Measurements from ENCODE around the gene SPATA20.

The SPATA20 gene

GRCh38 chr17:50548831-50549230, 1.9 kb downstream of the SPATA20 start:
- DNase-seq: no peak
- Histone ChIP-seq H2AFZ (ENCODE audit: low read length) (no peak overlapping the region), H3K9ac (ENCODE audit: low read length) (no peak overlapping the region), H3K27me3 (replicated peaks; ENCODE audit: insufficient read depth, low read length) (no peaks in the 10 kb centered on the region; the same call in 1 of the 2 replicates), H4K20me1 (ENCODE audit: insufficient read depth, low read length) (no peaks in the 10 kb centered on the region), H3K4me3 (ENCODE audit: low read length) (no peak overlapping the region), H3K4me2 (ENCODE audit: low read depth, low read length) (no peak overlapping the region), H3K79me2 (ENCODE audit: low read length) (no peaks in the 10 kb centered on the region), H3K27ac (ENCODE audit: low read length) (no peak overlapping the region), H3K4me1 (ENCODE audit: low read length) (peaks cover 9% of the 10 kb centered on the region), H3K9me2 (replicated peaks; ENCODE audit: insufficient read depth, low read length) (no peaks in the 10 kb centered on the region), H3F3A (ENCODE audit: insufficient read depth, low read length) (no peaks in the 10 kb centered on the region), H3K9me3 (replicated peaks; ENCODE audit: insufficient read depth, low read length) (no peaks in the 10 kb centered on the region), H3K36me3 (replicated peaks; ENCODE audit: insufficient read depth, low read length) (no peaks in the 10 kb centered on the region)
- no peak for TF ChIP-seq EZH2phosphoT487 (IDR thresholded peaks at IDR 0.05; ENCODE audit: low read length)
- TF ChIP-seq EZH2 (optimal IDR thresholded peaks at IDR 0.05; ENCODE audit: low read depth, low read length): no peak
- TF ChIP-seq CTCF (IDR thresholded peaks at IDR 0.05; ENCODE audit: low read length): no peak

DNA sequence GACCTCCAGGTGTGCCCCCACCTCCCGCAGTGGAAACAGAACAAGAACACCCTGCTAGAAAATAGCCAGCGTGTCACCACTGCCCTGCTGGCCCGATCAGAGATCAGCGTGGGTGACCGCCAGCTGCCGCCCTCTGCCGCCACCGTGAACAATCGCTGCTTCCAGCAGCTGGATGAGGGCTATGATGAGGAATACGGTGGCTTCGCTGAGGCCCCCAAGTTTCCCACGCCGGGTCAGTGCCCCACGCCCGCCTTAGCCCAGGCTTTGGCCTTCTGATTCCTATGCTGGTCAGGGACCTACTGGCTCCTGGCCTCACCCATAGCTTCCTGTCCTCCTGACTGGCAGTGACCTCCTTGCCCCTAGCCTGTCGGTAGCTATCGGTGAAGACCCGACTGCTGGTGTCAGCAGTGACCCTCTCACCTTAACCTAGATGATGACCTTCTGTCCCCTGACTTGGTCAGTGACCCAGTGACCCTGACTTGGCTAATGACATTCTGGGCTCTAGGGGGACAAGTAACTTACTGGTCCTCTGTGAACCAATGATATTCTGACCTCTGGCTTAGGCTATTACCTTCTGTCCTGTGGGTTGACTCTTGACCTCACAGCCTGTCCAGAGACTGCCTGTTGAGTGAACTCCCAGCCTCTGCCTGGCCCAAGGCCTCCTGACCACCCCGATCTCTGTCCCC, 2.4 kb downstream of the SPATA20 start:
- H3K9ac ChIP-seq (ENCODE audit: low read length): no peak overlapping the region
- no peaks in the 10 kb centered on the region; the same call in 1 of the 2 replicates for H3K27me3 ChIP-seq (replicated peaks; ENCODE audit: insufficient read depth, low read length)
- no peak for TF ChIP-seq CTCF (IDR thresholded peaks at IDR 0.05; ENCODE audit: low read length)
- no peak for TF ChIP-seq EZH2 (optimal IDR thresholded peaks at IDR 0.05; ENCODE audit: low read depth, low read length)
- no peaks in the 10 kb centered on the region for H3K79me2 ChIP-seq (ENCODE audit: low read length)
- no peak overlapping the region for H3K27ac ChIP-seq (ENCODE audit: low read length)
- peaks cover 9% of the 10 kb centered on the region for H3K4me1 ChIP-seq (ENCODE audit: low read length)
- no peaks in the 10 kb centered on the region for H4K20me1 ChIP-seq (ENCODE audit: insufficient read depth, low read length)
- DNase-seq: no peak
- no peaks in the 10 kb centered on the region for H3K9me2 ChIP-seq (replicated peaks; ENCODE audit: insufficient read depth, low read length)
- no peak overlapping the region for H3K4me2 ChIP-seq (ENCODE audit: low read depth, low read length)
- no peaks in the 10 kb centered on the region for H3K36me3 ChIP-seq (replicated peaks; ENCODE audit: insufficient read depth, low read length)
- H2AFZ ChIP-seq (ENCODE audit: low read length): no peak overlapping the region
- no peaks in the 10 kb centered on the region for H3F3A ChIP-seq (ENCODE audit: insufficient read depth, low read length)
- H3K9me3 ChIP-seq (replicated peaks; ENCODE audit: insufficient read depth, low read length): no peaks in the 10 kb centered on the region
- no peak overlapping the region for H3K4me3 ChIP-seq (ENCODE audit: low read length)

- Histone ChIP-seq H4K20me1 (ENCODE audit: insufficient read depth, low read length) (no peaks in the 10 kb centered on the region), H3K4me1 (ENCODE audit: low read length) (peaks cover 9% of the 10 kb centered on the region), H3K79me2 (ENCODE audit: low read length) (no peaks in the 10 kb centered on the region), H3K27ac (ENCODE audit: low read length) (no peak overlapping the region), H3K27me3 (replicated peaks; ENCODE audit: insufficient read depth, low read length) (no peaks in the 10 kb centered on the region; the same call in 1 of the 2 replicates), H3K4me2 (ENCODE audit: low read depth, low read length) (no peak overlapping the region), H3K4me3 (ENCODE audit: low read length) (no peak overlapping the region), H3F3A (ENCODE audit: insufficient read depth, low read length) (no peaks in the 10 kb centered on the region), H3K9ac (ENCODE audit: low read length) (no peak overlapping the region), H3K9me2 (replicated peaks; ENCODE audit: insufficient read depth, low read length) (no peaks in the 10 kb centered on the region), H2AFZ (ENCODE audit: low read length) (no peak overlapping the region), H3K9me3 (replicated peaks; ENCODE audit: insufficient read depth, low read length) (no peaks in the 10 kb centered on the region), H3K36me3 (replicated peaks; ENCODE audit: insufficient read depth, low read length) (no peaks in the 10 kb centered on the region)
- no peak for TF ChIP-seq CTCF (IDR thresholded peaks at IDR 0.05; ENCODE audit: low read length)
- TF ChIP-seq EZH2phosphoT487 (IDR thresholded peaks at IDR 0.05; ENCODE audit: low read length): no peak
- TF ChIP-seq EZH2 (optimal IDR thresholded peaks at IDR 0.05; ENCODE audit: low read depth, low read length): no peak
- DNase-seq: no peak
These were observed 3.0 kb downstream of the SPATA20 start for GRCh38 chr17:50549969-50550368.

Measured in MM.1S (cell line).